GM18909 (cell line): ENCODE results near the gene SMAD2.
"Not testable (repeated sequence)": the region's sequence is repeated elsewhere in the genome, so short reads cannot be mapped to it uniquely, and the experiment has no call there.

Source experiments
- ATAC-seq: cut with Tn5 transposase; IDR thresholded peaks from one replicate; pipeline ENCODE4 v1.9.1; 2021; ENCODE audit warnings: mild to moderate bottlenecking; ENCODE audit not compliant: unreplicated experiment, poor library complexity

The SMAD2 gene

DNA sequence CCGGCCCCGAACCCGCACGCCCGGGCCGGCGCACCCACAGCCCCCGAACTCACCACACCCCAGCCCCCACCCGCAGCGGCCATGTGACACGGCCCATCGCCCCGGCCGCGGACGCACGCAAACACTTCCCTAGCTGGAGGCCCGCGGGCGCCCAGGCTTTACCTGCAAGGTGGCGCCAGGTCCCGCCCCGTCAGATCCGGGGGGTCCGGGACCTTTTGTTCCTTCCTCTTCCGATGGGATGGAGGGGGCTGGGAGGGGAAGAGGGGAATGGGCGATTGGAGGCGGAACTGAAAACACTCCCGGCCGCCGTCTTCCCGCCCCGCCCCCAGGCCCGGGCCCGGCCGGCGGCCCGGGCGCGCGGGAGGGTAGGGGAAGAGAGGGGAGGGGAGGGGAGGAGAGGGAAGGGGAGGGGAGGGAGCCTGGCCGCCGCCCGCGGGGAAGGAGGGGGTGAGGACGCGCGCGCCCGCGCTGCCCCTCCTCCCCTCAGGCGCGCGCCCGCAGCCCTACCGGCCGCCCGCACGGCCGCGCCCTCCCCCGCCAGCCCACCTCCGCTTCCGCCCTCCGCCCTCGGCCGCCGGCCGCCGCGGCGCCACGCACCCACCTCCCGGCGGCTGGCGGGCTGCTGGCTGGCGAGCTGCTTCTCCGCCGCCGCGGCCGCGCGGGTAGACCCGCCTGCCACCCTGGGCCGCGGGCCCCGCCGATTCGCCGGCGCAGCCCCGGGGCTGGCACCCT is at the start of gene SMAD2:
Gene SMAD2, minus strand, starts transcription at position 461 of the 732 bp plus-strand sequence. CDS start 33,903 bp downstream, outside the sequence.
- peak; percentile 69 for ATAC-seq

DNA sequence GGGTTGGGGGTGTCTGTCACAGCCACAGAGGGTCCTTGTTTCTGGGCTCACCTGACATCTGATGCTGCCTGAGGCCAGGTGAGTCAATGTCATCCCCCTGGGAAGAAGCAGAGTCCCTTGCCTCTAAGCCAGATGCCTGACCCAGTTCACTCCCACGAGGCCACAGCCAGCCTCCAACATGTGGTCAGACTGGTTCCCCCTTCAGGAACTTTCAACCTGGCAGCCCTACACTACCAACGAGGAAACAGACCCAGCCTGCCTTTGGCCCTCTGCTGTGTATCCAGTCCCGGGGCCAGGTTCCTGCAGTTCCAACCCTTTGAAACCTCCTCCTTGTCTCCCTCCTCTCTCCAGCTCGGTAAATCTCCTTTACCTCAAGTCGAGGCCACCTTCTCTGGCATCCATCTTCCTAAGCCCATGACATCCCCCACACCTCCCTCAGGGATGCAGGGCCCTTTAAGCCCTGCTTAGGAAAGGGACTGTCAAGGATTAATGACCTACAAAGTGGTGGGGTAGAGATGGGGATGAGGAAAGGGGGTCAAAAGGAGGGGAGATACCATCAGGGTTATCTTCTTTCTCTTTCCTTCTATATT is 49.2 kb upstream of the SMAD2 start:
- ATAC-seq = no peak

DNA sequence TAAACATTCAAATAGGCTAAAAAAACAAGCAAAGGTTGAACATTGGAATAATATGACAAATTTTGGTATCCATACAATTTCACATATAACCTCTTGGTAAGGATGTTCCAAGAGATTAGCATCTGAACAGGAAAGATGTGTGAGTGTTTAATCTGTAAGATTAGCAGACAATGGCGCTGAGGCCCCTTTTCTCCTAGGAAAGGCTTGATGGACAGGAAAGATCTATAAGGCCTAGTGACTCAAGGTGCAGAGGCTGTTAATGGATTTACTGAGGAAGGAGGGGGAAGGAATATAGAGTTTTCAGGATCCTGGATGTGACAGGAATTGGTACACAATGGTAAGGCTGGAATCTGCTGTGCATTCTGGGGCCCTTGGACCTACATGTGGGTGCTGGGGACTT is 48.1 kb upstream of the SMAD2 start:
- no peak for ATAC-seq

DNA sequence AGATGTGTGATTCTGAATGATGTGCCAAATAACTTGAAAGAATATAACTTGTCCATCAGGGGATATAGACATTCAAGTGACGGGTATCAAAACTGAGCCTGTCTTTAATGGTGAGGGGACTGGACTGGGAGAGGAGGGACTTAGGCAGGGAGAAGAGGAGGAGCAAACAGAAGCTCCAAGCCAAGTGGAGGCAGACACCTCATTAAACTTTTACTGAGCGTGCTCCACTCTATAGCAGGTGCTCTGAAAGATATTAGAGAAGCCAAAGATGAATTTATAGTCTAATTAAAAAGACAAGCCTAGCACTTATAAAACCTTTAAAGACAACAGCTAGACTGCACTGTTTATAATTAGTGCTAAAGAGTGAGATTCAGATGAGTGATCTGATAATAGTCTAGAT is 47.7 kb upstream of the SMAD2 start:
- ATAC-seq = no peak

DNA sequence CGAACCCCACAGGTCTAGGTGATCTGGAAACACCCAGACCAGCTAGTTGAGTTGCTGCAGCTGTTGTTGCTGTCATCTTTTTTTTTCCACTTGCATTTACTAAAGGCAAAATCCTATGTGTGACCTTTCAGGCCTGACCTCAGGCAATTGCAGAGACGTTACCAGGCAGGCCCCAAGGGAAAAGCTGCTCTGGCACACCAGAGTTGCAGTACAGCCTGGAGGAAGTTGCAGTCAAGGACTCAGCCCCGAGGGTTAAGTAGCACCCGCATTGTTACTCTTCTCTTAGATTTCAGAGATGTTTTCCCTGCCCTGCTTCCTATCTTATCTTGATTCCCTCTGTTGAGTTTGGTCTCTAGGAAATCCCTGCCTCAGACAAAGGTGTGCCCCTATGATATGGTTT is 45.2 kb upstream of the SMAD2 start:
- peak; percentile 63 for ATAC-seq

DNA sequence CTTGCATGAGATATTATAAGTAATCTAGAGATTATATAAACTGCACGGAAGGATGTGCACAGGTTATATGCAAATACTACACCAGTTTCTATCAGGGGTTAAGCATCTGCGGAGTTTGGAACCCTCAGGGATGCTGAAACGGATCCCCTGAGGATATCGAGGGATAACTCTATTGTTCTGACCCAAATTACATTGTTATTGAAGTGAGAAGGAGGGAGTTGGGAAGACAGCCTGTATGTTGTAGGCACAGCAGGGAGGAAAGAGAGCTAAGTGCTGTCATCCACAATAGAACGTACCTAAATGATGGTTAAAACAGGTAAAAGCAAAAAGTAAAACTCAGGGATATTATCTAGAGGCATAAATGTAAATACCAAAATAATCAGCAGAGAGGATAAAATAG is 44.6 kb upstream of the SMAD2 start:
- no peak for ATAC-seq

DNA sequence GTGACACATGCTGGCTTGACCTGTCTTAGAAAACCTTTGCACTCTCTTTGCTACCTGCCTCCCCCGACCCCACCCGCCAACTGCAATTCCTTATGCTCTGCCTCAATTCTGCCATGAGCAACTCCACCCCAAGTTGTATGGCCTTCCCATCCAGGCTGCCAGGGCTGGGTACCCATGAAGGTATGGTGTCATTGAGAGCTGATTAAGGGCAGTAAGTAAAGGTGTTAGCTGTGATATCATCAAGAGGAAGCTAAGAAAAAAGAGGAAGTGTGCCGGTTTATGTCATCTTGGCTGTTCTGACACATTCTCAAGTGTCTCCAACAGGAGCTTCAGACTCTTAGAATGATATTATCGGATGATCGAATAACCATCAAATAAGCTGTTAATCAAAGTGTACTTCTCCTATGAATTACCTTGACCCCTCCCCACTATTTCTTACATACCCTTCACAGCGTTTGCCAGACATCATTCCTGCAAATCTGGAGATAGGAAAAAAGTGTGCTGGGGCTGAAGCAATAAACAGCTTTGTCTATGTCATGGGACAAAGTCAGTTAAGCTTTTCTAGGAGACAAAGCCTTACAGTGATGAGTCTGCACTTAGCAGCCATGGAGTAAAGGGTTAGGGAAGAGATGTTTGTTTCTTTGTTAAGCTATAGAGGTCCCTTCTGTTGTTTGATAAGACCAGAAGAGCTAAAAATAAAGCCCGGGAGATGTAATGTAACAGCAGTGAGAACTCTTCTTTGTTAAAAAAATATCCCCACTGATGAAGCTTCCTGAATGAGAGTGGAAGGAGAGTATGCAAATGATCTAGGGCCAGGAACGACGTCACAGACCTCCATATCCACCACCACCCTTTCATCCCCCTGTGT is 40.4 kb upstream of the SMAD2 start:
- peak; percentile 76 for ATAC-seq

DNA sequence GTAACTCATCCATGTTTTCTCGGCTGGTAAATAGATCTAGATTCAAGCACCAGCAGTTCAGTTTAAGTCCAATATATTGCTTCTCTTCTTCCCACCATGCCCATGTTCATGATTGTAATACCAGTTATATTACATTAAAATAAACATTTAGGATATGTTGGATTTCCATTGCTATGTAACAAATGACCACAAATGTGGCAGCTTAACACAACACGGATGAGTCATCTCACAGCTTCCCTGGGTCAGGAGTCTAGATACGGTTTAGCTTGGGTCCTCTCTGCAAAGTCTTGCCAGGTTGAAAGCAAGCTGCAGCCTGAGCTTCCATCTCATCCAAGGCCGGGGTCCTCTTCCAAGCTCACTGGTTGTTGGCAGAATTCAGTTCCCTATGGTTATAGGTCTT is 39.4 kb upstream of the SMAD2 start:
- ATAC-seq = no peak

DNA sequence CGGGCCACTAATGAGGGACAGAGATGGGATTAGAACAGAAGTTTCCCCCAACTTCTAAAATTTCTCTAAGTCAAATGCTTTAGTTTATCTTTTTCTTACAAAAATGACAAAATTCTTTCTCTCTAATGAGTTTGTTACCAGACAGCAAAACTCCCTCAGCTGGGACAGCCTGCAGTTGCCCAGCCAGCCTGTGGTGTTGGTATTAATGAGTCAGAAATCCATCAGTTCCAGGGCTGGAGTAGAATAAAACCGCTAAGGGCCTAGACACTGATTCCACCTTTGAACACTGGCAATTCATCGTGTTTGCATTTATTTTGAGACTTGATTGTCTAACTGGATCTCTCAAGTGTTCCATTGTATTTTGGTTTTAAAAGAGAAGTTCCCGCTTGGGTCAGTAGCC is 38.3 kb upstream of the SMAD2 start:
- no peak for ATAC-seq

DNA sequence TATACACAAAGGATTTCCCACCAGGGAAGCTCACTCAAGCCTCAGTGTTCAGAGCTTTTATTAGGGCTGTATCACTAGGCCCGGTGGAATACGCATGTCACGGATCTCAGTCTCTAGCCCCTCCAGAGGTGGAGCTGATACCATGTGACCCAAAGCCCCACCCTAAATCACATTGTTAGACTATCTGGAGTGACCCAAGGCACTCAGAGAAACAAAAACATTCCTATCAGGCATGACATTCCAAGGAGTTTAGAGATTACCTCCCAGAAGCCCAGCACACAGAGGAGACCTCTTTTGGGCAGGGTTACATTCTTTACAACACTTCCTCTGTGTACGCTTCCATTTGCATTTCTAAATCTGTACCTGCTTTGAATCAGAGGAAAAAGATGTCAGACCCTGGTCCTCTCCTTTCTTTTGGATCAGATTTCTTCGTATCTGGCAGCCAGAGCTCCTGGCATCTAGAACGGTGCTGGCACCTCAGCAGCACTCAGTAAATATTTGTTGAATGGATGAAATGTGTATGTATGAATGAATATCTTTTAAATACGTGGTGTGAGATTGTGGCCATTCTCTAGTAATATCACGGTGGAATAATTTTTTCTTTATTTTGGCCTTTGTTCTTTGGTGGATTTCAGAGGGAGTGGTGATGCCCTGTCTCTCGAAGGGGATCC is 37.7 kb upstream of the SMAD2 start:
- ATAC-seq = no peak

DNA sequence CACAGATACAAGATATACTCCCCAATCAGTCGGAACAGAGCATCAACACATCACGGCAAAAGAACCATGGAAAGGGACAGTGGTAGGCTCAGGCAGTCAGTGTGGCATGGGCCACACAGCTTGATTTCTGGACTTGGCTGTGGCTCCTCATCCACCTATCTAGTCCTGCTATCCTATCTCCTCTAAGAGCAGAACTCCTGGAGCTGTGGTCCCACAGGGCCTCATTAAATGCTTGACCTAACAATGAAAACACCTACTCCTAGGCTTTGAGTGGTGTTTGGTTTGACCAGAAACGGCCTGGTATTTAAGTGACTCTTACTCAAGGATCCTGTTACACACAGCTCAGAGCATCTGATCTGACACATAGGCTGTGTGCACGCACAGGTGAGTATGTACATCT is 33.6 kb upstream of the SMAD2 start:
- no peak for ATAC-seq

DNA sequence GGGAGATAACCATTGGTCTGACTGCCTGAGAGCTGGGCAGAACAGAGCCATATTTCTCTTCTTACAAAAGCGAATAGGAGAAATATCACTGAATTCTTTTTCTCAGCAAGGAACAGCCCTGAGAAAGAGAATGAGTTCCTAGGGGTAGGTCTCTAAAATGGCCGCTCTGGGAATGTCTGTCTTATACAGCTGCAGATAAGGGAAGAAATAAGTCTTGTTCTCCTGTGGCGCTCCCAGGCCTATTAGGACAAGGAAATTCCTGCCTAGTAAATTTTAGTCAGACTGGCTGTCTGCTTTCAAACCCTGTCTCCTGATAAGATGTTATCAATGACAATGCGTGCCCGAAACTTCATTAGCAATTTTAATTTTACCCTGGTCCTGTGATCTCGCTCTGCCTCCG is 30.5 kb upstream of the SMAD2 start:
- not testable (repeated sequence) for ATAC-seq

DNA sequence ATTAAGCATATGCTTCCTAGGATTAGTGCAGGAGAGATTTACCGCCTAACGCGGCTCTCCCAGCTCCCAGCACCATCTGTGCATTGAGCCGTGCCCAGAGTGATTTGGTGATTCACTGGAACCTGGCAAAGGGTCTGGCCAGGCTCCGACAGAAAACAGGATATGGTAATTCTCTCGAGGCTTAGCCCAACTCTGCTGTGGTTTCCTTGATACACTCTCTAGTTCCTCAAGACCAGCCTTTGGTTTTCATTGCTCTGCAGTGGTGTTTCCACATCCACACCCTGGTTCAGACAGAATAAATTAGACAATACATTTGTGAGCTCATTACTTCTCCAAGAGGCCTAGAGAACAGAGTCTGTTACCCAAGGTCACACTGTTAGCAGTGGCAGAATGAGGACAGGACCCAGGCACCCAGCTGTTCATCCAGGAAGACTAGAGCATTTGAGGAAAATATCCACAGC is 23.0 kb upstream of the SMAD2 start:
- peak; percentile 94 for ATAC-seq

DNA sequence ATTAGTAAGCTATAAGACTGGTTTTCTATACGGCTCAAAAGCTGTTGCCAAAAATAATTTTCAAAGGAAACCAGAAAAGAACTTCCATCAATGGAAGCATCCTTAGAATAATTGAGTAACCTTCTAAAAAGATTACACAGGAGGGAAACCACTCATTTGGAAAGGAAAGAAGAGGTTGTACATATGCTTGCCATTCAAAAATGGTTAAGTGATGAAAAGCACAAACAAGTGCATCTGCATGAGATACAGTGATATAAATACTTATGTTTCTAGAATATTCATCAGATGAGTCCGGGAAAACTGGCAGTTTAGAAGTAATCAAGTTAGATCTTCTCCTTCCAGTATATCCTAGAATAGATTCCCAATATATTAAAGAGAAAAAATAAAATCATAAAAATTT is 20.1 kb upstream of the SMAD2 start:
- ATAC-seq = no peak

DNA sequence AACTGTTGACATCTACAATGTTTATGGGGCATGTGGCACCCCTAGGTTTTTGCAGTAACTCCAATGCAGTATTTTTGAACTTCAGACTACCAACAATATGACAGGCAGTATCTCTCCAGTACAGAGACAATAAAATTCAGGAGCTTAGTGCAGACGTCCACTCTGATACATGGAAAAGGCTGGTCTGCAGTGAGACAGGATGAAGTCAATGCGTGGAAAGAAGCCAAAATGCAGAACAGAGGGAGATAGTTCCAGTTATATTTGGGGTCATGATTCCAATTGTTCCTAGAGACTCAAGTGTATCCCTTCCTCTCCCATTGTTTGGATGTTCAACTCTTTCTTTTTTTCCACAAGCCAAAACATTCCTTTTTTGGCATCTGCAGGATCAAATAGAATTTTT is 18.7 kb upstream of the SMAD2 start:
- ATAC-seq = no peak

DNA sequence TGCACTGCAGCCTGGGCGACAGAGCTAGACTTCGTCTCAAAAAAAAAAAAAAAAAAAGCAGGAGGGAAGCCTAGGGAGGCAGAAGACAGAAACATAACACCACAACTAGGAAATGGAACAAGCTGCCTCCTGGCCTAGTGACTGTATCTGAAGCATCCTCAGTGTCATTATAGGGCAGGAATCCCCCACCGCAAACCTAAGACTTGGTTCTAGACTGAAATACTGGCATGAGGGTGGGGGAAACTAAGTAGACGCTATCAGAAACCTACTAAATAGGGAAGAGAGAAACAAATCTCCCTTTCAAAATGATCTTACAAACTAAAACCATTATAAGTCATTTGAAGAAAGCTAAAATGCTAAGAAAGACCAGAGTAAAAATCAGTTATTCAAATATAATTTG is 16.4 kb upstream of the SMAD2 start:
- no peak for ATAC-seq

DNA sequence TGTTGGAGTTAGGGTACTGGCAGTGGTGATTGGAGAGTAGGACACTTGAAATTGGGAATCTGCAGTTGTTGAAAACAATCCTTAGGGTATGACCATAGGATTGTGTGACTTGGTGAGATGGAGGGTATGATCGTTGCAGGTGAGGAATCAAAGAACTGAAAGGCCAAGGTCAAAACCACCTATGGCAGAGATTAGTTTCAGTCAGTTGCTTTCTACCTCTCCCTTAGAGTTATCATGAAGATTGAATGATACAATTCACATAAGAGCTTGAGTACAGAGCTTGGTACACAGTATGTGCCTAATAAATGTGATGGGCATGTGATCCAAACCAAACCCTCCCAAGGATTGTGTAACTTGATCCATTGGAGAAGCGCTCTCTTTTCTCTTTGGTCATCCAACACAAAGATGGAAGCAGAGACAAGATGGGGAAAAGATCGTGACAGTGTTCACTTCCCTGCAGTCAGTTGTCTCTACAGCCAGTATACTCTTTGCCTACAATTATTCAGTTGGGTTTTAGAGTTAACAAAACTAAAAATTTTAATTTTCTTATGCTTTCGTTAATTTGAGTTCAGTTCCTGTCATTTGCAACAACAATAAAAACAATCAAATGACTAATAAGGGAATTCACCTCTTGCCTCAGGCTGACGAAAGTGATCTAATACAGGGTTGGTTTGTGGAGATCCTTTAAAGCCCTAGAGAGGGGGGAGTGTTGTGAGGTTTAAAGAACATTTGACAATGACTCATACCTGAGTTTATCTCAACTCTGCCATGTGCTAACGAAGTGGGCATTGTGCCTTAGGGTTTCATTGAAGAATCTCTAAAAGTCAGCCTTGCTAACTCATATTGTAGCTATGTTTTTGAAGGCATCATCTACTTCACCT is 14.8 kb upstream of the SMAD2 start:
- no peak for ATAC-seq

DNA sequence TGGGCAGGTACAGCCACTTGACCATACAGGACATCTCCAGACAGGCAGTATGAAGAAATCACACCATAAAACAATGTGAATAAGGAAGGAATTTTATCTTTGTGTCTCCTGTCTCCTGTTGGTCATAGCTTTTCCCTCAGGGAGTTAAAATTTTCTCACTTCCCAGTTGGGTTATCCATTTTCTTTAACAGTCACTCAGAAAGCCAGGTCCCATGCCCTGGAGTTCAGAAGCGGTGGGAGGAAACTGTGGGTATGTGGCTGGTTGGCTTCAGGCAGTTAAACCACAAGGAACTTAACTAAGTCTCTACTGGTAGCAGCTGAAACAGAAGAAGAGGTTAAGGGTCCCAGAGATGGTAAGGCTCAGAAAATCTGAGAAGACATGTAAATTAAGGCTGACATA is 6.5 kb upstream of the SMAD2 start:
- ATAC-seq = peak; percentile 51

DNA sequence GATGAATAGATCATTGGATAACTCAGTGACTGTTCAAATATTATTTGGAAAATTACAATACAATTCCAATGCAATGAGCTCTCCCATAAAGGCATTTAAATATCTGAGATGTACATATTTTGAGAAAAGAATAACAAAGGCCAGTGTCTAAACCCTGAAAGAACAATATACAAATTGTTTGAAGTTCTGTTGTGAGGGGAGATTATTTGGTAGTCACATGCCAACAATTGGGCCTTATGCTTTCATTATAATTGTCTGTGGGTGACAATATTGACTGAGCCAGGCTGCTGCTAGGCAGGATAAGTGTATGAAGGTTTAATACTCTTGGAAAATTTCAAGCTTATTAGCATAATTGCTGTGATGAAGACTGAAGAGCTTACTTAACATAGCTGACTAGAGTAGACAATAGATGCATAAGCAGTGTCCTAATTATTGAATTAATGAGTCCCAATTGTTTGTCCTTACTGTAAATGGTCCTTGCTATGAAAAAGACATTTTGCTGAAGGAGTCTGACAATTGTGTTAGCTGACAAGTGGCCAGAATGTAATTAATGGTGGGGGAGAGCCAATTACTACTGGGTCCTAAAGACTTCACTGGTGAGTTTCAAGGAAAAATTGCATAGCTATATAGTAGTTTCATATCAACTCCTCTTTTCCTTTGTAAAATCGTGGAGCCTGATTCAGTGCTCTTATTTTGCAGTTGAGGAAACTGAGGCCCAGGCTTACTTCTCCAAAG is 5.0 kb upstream of the SMAD2 start:
- ATAC-seq = no peak
